HG03442 (cell line): ENCODE results near the gene RFC5.
"Not testable (repeated sequence)": the region's sequence is repeated elsewhere in the genome, so short reads cannot be mapped to it uniquely, and the experiment has no call there.

Source experiments
- ATAC-seq: cut with Tn5 transposase; IDR thresholded peaks from one replicate; pipeline ENCODE4 v1.9.1; 2021; ENCODE audit warnings: mild to moderate bottlenecking, moderate library complexity; ENCODE audit not compliant: unreplicated experiment

The RFC5 gene

DNA sequence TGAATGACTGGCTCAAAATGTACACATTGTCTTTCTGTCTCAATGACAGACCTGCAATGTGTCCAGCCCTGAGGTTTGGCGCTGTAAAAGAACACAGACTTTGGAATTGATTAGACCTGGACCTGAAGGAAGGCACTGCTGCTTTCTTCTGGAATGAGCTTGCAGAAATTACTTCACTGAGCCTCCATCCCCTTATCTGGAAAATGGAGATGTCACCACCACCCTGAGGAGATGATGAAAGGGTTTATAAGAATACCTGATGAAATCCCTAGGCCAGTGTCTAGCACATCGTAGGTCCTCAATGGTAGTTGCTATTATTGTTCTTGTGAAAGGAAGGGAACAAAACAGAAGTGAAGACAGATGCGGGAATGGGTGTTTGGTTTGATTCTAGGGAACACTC, 54.1 kb downstream of the RFC5 start:
- no peak for ATAC-seq

GRCh38 chr12:118073768-118074167, 57.3 kb downstream of the RFC5 start:
- ATAC-seq, result no peak

DNA sequence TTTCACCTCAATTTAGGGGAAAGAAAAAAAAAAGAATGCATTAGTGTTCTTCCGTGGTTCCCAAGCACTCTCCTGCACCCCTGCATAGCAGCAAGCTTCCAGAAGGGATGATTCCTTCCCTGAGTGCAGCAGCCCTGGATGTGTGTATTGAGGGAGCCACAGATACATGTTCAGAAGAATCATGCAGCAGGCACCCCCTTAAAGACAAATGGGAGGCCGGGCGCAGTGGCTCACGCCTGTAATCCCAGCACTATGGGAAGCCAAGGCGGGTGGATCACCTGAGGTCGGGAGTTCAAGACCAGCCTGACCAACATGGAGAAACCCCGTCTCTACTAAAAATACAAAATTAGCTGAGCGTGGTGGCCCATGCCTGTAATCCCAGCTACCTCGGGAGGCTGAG, 65.0 kb downstream of the RFC5 start:
- not testable (repeated sequence) for ATAC-seq
